ENCODE data around the gene ATP6V1C2. TPM values are rescaled to one million over a fixed set of nuclear protein-coding genes. Genes with fewer than 3 reads are reported as not detected.
"Not testable (repeated sequence)": the region's sequence is repeated elsewhere in the genome, so short reads cannot be mapped to it uniquely, and the experiment has no call there.

ATP6V1C2 gene
- polyA plus RNA-seq, 4 donors: 1.5 to 9.8 (median 6.4) TPM

GRCh38 chr2:10781746-10782145, 60.3 kb downstream of the ATP6V1C2 start:
- DNase-seq (ENCODE audit: low read depth in 4 of 4, low spot score in 3 of 4): no peak

DNA sequence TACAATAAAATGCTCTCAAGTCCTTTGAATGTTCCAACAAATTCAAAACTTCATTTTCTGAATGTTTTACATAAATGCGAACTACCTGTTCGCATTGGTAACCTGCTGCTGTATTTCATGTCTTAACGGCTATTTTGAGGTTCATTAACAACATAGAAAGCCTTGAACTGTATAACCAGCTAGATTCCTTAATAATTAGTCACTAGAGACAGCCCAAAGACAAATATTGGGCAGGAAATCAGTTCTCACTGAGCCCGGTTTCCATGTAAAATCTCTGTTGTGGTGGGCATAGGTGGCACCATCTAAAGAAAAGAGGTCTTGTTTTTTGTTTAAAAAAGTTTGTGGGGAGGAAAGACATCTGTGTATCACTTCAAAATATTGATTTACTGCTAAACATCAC, 62.0 kb downstream of the ATP6V1C2 start:
- DNase-seq (ENCODE audit: low read depth in 4 of 4, low spot score in 3 of 4): no peak

DNA sequence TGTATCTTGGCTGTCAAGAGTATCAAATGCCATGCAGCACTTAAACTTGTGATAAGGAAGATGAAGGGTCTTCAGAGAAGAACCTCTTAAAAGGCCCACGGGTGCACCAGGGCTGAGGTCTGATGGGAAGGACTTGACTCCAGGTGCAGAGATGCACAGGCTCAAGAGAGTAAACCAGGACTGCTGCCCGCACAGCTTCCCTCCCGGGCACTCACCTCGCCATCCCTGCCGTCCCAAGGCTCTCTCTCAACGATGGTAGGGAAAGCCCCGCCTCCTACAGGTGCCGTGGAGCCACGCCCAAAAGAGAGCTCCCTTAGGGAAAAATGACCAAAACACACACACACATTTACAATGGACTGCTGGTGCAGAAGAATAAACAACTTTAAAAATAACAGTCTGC, 63.3 kb downstream of the ATP6V1C2 start:
- no peak for DNase-seq (ENCODE audit: low read depth in 4 of 4, low spot score in 3 of 4)

DNA sequence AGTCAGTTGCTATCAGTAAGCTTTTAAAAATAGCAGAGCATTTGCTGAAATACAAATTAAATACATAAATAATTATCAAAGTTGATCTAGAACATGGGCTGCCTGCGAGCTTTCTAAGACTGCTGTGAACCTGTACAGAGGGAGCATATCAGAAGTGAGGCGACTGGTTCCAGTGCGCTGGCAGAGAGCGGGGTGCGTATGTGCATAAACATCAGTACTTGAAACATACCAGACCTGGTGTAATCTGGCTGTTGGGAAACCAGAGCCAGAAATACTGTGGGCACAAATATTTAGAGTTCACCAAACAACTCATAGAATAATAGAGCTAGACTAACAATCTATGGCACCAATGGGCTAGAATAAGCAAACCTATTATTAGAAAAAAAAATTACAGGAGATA, 63.8 kb downstream of the ATP6V1C2 start:
- DNase-seq (ENCODE audit: low read depth in 4 of 4, low spot score in 3 of 4): no peak

- no peak for DNase-seq (ENCODE audit: low read depth in 4 of 4, low spot score in 3 of 4)
These were observed 65.0 kb downstream of the ATP6V1C2 start for GRCh38 chr2:10786240-10786982.

DNA sequence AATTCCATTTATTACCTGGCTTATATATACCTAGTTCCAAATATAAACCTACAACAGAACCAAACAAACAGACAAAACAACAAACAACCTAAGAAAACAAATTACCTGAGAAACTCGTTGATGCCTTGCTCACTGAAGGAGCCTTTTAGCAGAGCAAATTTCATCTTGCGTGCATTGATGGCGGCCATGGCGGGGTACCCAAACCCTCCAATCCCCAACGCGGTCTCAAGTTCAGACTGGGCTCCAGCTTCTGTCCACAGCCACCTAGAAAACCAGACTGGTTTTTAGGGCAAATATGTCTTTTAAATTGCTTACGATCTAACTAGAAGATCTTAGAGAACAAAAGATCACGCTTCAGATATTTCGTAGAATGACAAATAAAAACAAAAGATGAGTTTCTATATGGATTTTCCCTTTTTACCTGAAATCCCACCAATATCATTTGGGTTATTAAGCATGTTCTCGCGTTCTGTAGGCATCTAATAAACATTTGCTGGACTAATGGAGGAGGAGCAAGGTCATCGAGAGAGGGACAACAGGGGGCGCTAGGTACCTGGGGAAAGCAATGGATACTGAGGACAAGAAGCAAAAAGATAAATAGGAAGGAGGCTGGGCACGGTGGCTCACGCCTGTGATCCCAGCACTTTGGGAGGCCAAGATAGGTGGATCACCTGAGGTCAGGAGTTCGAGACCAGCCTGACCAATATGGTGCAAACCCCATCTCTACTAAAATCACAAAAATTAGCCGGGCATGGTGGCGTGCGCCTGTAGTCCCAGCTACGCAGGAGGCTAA, 65.9 kb downstream of the ATP6V1C2 start:
- no peak for DNase-seq (ENCODE audit: low read depth in 4 of 4, low spot score in 3 of 4)

GRCh38 chr2:10788855-10789254, 67.4 kb downstream of the ATP6V1C2 start:
- no peak for DNase-seq (ENCODE audit: low read depth in 4 of 4, low spot score in 3 of 4)

DNA sequence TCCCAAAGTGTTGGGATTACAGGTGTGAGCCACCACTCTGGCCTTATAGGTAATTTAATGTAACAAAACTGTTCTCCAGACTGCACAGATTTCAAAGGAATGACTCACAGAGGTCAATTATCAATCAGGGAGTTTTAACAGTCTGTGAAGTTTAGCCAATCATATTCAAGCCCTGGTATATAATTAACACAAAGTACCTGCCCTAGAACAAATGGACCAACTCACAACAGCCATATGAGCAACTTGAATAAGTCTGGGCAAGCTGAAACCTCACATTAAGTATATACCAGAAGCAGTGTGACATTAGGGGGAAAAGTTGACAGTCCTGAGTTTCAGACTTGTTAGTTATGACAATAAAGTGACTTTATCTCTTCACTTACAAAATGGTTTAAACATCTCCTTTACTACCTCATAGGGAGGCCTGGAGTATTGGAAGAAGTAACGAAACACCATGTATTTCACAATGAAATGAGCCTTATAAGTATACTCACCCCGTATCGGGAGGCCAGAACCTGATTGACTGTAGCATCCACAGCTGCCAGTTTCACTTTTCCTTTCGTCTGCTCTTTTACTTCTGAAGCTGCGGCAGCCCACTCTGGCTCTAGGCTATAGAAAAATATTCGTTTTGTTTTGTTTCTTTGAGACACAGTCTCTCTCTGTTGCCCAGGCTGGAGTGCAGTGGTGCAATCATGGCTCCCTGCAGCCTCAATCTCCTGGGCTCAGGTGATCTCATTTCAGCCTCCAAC, 69.0 kb downstream of the ATP6V1C2 start:
- no peak for DNase-seq (ENCODE audit: low read depth in 4 of 4, low spot score in 3 of 4)

DNA sequence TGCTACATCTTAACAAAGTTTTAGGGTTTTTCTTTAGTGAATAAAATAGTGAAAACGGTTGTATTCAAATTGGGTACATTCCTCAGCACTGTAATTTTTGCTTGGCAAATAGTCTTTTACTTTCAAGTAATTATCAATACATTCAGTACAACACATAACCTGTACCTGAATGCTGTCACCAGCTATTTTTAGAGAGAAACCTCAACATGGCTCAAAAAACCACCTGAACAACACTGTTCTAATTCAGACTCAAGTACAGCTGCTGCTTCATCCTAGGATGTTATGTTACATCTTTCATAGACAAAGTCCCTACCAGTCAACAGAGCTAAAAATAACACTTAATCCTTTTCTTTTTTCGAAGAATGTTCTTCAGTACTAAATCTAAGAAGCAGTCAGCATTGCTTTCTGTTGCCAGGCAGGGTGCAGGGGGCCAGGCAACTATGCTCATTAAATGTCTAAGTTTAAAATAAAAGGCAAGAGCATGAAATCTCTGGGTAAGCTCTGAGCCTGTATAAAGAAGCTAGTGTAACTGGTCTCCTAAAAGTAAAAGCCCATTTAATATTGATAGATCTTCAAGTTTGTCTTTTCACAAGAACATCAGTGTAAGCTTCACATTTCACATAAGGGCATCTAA, 70.7 kb downstream of the ATP6V1C2 start:
- DNase-seq (ENCODE audit: low read depth in 4 of 4, low spot score in 3 of 4): no peak

GRCh38 chr2:10792660-10793400, 71.4 kb downstream of the ATP6V1C2 start:
- no peak for DNase-seq (ENCODE audit: low read depth in 4 of 4, low spot score in 3 of 4)

DNA sequence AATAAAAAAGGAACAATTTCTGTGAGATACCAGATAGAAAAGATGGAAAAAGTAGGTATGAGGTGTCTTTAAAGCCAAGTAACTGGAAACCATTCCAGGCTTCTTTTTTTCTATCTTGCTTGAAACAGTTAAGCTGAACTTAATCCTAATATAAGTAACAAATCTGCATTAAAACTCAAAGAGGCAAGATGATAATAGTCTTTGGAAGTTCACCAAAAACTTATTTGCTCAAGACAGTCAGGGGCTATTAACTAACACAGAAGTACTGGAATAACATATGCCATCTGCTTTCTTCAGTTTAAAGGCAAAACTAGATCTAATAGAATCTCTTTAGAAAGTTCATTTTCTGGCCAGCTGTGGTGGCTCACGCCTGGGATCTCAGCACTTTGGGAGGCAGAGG, 72.4 kb downstream of the ATP6V1C2 start:
- no peak for DNase-seq (ENCODE audit: low read depth in 4 of 4, low spot score in 3 of 4)

DNA sequence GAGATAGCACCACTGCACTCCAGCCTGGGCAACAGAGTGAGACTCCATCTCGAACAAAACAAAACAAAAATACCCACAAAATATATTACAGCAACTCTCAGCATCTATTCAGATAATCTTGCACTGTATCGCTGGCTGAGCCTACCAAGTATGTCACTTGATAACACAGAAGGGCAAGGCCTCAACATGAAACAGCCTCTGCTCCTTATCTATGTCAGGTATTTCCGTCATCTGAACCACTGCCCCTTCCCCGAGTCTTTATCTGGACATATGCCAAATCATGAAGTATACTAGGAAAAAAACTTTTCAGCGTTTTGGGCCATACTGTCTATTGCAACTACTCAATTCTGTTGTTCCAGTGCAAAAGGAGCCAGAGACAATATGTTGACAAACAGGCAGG, 73.4 kb downstream of the ATP6V1C2 start:
- no peak for DNase-seq (ENCODE audit: low read depth in 4 of 4, low spot score in 3 of 4)

GRCh38 chr2:10795508-10796046, 74.1 kb downstream of the ATP6V1C2 start:
- DNase-seq (ENCODE audit: low read depth in 4 of 4, low spot score in 3 of 4): no peak

GRCh38 chr2:10796703-10797102, 75.3 kb downstream of the ATP6V1C2 start:
- DNase-seq (ENCODE audit: low read depth in 4 of 4, low spot score in 3 of 4): no peak

- no peak for DNase-seq (ENCODE audit: low read depth in 4 of 4, low spot score in 3 of 4)
These were observed 77.4 kb downstream of the ATP6V1C2 start for GRCh38 chr2:10798783-10799182.

- DNase-seq (ENCODE audit: low read depth in 4 of 4, low spot score in 3 of 4): no peak
These were observed 78.7 kb downstream of the ATP6V1C2 start for GRCh38 chr2:10800163-10800562.

DNA sequence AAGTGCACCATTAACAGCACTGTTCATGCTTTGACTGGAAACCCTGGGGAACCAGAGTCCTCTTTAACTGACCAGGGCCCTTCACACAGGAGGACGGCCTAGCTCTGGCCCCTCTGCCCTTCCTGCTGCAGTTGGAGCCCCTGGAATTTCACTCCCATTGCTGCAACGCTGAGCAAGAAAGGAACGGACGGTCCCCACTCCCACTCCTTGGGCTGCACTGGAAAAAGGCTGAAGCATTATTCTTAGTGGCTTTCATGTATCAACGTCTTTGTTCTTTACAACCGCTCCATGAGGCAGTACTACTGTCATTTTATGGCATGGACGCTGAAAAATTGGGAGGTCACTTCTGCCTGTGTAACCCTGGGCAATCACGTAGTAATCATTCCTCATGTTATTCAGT, 81.2 kb downstream of the ATP6V1C2 start:
- DNase-seq (ENCODE audit: low read depth in 4 of 4, low spot score in 3 of 4): no peak

DNA sequence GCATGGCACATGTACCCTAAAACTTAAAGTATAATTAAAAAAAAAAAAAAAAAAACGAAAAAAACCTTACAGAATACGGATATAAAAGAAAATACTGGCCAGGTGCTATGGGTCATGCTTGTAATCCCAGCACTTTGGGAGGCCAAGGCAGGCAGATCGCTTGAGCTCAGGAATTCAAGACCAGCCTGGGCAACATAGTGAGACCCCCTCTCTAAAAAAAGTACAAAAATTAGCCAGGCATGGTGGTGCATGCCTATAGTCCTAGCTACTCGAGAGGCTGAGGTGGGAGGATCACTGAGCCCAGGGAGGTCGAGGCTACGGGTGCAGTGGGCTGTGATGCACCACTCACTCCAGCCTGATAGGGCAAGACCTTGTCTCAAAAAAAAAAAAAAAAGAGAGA, 84.6 kb downstream of the ATP6V1C2 start:
- not testable (repeated sequence) for DNase-seq (ENCODE audit: low read depth in 4 of 4, low spot score in 3 of 4)

GRCh38 chr2:10806543-10806942, 85.1 kb downstream of the ATP6V1C2 start:
- no peak for DNase-seq (ENCODE audit: low read depth in 4 of 4, low spot score in 3 of 4)

Measured in left renal pelvis (tissue), 4 donors.